K562 (cell line): ENCODE results near the gene BCAS4. TPM values are rescaled to one million over a fixed set of nuclear protein-coding genes. Genes with fewer than 3 reads are reported as not detected.

Experiments
- ATAC-seq: fragments of 200-7000 bp; cut with Tn5 transposase; 3 replicates; pipeline ENCODE4 v1.9.1; 2020; ENCODE audit warnings: moderate library complexity
- BruUV-seq: library from RNA; stranded (reverse); fragments of 400-500 nt; replicated peaks from 2 replicates; lab custom pipeline; 2021; lab: Mats Ljungman, UMichigan
- CTCF ChIA-PET: fragments of 300-600 bp; formaldehyde crosslinking; extraction: SDS; loops from one replicate; lab custom pipeline; 2021; ENCODE audit warnings: low intra/inter-chr PET ratio; lab: Yijun Ruan, JAX
- POLR2A ChIA-PET: fragments of 300-600, 350-650 bp; sonication (Branson Sonifier 250); formaldehyde crosslinking; extraction: SDS; loops from one replicate; lab custom pipeline; 2021; ENCODE audit warnings: antibody characterized with exemption, inconsistent platforms; lab: Yijun Ruan, JAX
- DNase-seq, 4 experiments: peaks; one replicate each; pipeline versions ENCODE4 v3.0.0 to v3.0.0-alpha.2; 2011 to 2018; ENCODE audit warnings: low spot score in 3 of 4, mixed read lengths in 3 of 4; ENCODE audit errors: extremely low read depth in 1 of 4
- FAIRE-seq: peaks from 2 replicates; lab custom pipeline; 2011; peaks lifted over from hg19 to GRCh38; lab: Jason Lieb, UNC
- H2AFZ ChIP-seq: 2 replicates; pipeline ENCODE4 v1.6.0; 2011; ENCODE audit warnings: low read depth, low read length, control low read depth, inconsistent platforms
- H3K27ac ChIP-seq: fragments of 200-600 bp; 3 replicates; pipeline ENCODE4 v1.8.0; 2011; ENCODE audit warnings: low read depth, mild to moderate bottlenecking, control low read depth, inconsistent platforms, low read length, moderate library complexity, mixed read lengths; ENCODE audit errors: extremely low read depth
- H3K27me3 ChIP-seq, 2 experiments: fragments of 300-600 bp in 1 of 2; 2 replicates in 1 of 2; 3 replicates in 1 of 2; pipeline versions ENCODE4 v1.6.0 to v1.8.0; 2011; ENCODE audit warnings: inconsistent platforms in 2 of 2, low read length in 2 of 2, mild to moderate bottlenecking in 1 of 2, mixed read lengths in 1 of 2, moderate library complexity in 1 of 2; ENCODE audit not compliant: control insufficient read depth in 2 of 2, insufficient read depth in 2 of 2
- H3K36me3 ChIP-seq: fragments of 300-600 bp; 3 replicates; pipeline ENCODE4 v1.8.0; 2011; ENCODE audit warnings: mild to moderate bottlenecking, low read length, inconsistent platforms; ENCODE audit not compliant: control insufficient read depth, insufficient read depth
- H3K4me1 ChIP-seq, 2 experiments: fragments of 200-600 bp in 1 of 2; replicated peaks in 1 of 2; 2 replicates in 1 of 2; 3 replicates in 1 of 2; pipeline versions ENCODE4 v1.5.1 to v1.8.0; 2011; ENCODE audit warnings: inconsistent platforms in 2 of 2, low read length in 2 of 2, mild to moderate bottlenecking in 1 of 2, mixed read lengths in 1 of 2, moderate library complexity in 1 of 2; ENCODE audit not compliant: control insufficient read depth in 2 of 2, insufficient read depth in 2 of 2
- H3K4me2 ChIP-seq: 2 replicates; pipeline ENCODE4 v1.6.1; 2011; ENCODE audit warnings: low read length, control low read depth, inconsistent platforms, mixed read lengths; ENCODE audit not compliant: insufficient read depth
- H3K4me3 ChIP-seq: fragments of 200-600 bp; sonication (generic), shearing (Covaris generic); 2 replicates; pipeline ENCODE4 v1.5.1; 2016; ENCODE audit warnings: control low read depth, inconsistent platforms
- H3K79me2 ChIP-seq: fragments of 200-600 bp; 3 replicates; pipeline ENCODE4 v1.8.0; 2011; ENCODE audit warnings: low read length, inconsistent platforms; ENCODE audit not compliant: control insufficient read depth, insufficient read depth
- H3K9ac ChIP-seq, 2 experiments: 2 replicates each; pipeline versions ENCODE4 v1.6.0 to v1.6.1; 2011; ENCODE audit warnings: low read depth in 2 of 2, low read length in 2 of 2, control low read depth in 1 of 2, inconsistent platforms in 1 of 2, mild to moderate bottlenecking in 1 of 2, mixed read lengths in 1 of 2; ENCODE audit not compliant: insufficient read depth in 1 of 2
- H3K9me1 ChIP-seq: one replicate; pipeline ENCODE4 v1.6.0; 2011; ENCODE audit warnings: inconsistent platforms, mild to moderate bottlenecking, low read length, moderate library complexity; ENCODE audit not compliant: control insufficient read depth, insufficient read depth
- H3K9me3 ChIP-seq: replicated peaks from 2 replicates; pipeline ENCODE4 v1.5.1; 2011; ENCODE audit warnings: low read depth, low read length, inconsistent platforms; ENCODE audit not compliant: control insufficient read depth, insufficient read depth
- H4K20me1 ChIP-seq: replicated peaks from 2 replicates; pipeline ENCODE4 v1.6.1; 2011; ENCODE audit warnings: low read length, inconsistent platforms, mixed read lengths; ENCODE audit not compliant: control insufficient read depth, insufficient read depth
- CTBP1 ChIP-seq: fragments of 450-650 bp; IDR thresholded peaks from 2 replicates; pipeline ENCODE4 v1.6.1; 2016; ENCODE audit warnings: borderline replicate concordance
- DMBX1 ChIP-seq: fragments of 250-450 bp; sonication (Bioruptor Pico); IDR thresholded peaks from 2 replicates; pipeline ENCODE4 v1.8.0; 2022; ENCODE audit warnings: inconsistent platforms, mild to moderate bottlenecking, moderate library complexity, borderline replicate concordance
- MYBL2 ChIP-seq, 2 experiments: fragments of 450-650 bp in 1 of 2; sonication (generic) in 1 of 2; formaldehyde crosslinking in 1 of 2; IDR thresholded peaks; 2 replicates each; pipeline versions ENCODE4 v1.6.1 to v1.8.1; 2017 to 2022; ENCODE audit warnings: borderline replicate concordance in 1 of 2, inconsistent platforms in 1 of 2, low read depth in 1 of 2, mild to moderate bottlenecking in 1 of 2, missing genetic modification reagents in 1 of 2, moderate library complexity in 1 of 2
- NFXL1 ChIP-seq: fragments of 450-650 bp; formaldehyde crosslinking; IDR thresholded peaks from 2 replicates; pipeline ENCODE4 v1.4.0; 2021; ENCODE audit warnings: mild to moderate bottlenecking
- RFX7 ChIP-seq: fragments of 250-450 bp; sonication (Bioruptor Pico); IDR thresholded peaks from 2 replicates; pipeline ENCODE4 v1.5.1; 2021; ENCODE audit warnings: mild to moderate bottlenecking
- SIRT6 ChIP-seq: IDR thresholded peaks from one replicate; pipeline ENCODE4 v1.6.1; 2012; ENCODE audit warnings: low read depth, mild to moderate bottlenecking, control low read depth, inconsistent platforms, low read length, moderate library complexity
- SPI1 ChIP-seq: IDR thresholded peaks from 2 replicates; pipeline ENCODE4 v1.6.1; 2011; ENCODE audit warnings: low read depth, low read length, control low read depth, borderline replicate concordance
- TAF15 ChIP-seq: fragments of 200-400 bp; formaldehyde crosslinking; IDR thresholded peaks from 2 replicates; pipeline ENCODE4 v1.6.1; 2017; ENCODE audit warnings: mild to moderate bottlenecking, low read depth, low read length, moderate library complexity
- ZNF239 ChIP-seq: fragments of 250-450 bp; sonication (Bioruptor Pico); IDR thresholded peaks from 2 replicates; pipeline ENCODE4 v1.4.0; 2020; ENCODE audit warnings: mild to moderate bottlenecking
- ZNF407 ChIP-seq: fragments of 450-650 bp; IDR thresholded peaks from 2 replicates; pipeline ENCODE4 v1.6.1; 2016; ENCODE audit warnings: low read depth
- ZNF41 ChIP-seq: fragments of 250-450 bp; sonication (Bioruptor Pico); conservative IDR thresholded peaks from 2 replicates; pipeline ENCODE4 v1.4.0; 2020; ENCODE audit warnings: mild to moderate bottlenecking
- ZNF668 ChIP-seq: fragments of 250-450 bp; sonication (Bioruptor Pico); IDR thresholded peaks from 2 replicates; pipeline ENCODE4 v1.8.0; 2022; ENCODE audit warnings: mild to moderate bottlenecking, inconsistent platforms
- WGBS: fragments of 100-300 bp; shearing (Covaris generic); methylation state at CpG from one replicate; pipeline ENCODE4 v1.1.6; 2016; ENCODE audit warnings: low coverage, mixed read lengths; ENCODE audit not compliant: insufficient coverage; ENCODE audit errors: missing lambda C conversion rate; 5-methylcytosine and 5-hydroxymethylcytosine counted together
- in situ Hi-C: fragments of 300-500 bp; cut with MboI; formaldehyde crosslinking; loops from 4 replicates; pipeline ENCODE4 v1.15.0; 2018; ENCODE audit warnings: inconsistent platforms, mixed read lengths
- intact Hi-C: fragments of 100-400 bp; cut with micrococcal nuclease; formaldehyde crosslinking; loops from 2 replicates; pipeline ENCODE4 v1.14.2; 2022
- polyA plus RNA-seq, 8 experiments: library from polyadenylated mRNA; depleted of rRNA in 4 of 8; stranded (reverse) in 5 of 8; unstranded in 3 of 8; fragments of >200 nt; fragmentation: Nextera tagmentation in 2 of 8; fragmentation: Illumina TruSeq in 1 of 8; extraction: Ambion mirVana in 2 of 8; extraction: Trizol in 1 of 8; gene quantifications; 2 replicates each; pipeline versions ENCODE4 v1.2.1 to v1.2.3, GENCODE V29; 2011 to 2014; ENCODE audit warnings: inconsistent platforms in 1 of 8, missing spikeins in 1 of 8
- total RNA-seq, 7 experiments: library from RNA; depleted of rRNA in 6 of 7; stranded (reverse); fragments of >200 nt in 6 of 7; fragmentation: Illumina TruSeq in 2 of 7; extraction: Trizol in 2 of 7; gene quantifications; 2 replicates each; pipeline versions ENCODE4 v1.2.1 to v1.2.3, GENCODE V29; 2011 to 2021; ENCODE audit warnings: low replicate concordance in 1 of 7

The BCAS4 gene
- total and polyA plus RNA-seq, 9 of the 15 experiments (the other 6 are each of a cell fraction or from before 2014, with no cell fraction given) = 0.15 to 2.3 (median 0.47) TPM

- BruUV-seq = no TSS peak
These were observed 47.6 kb upstream of the BCAS4 start for GRCh38 chr20:50747275-50747674.

More at GRCh38 chr20:50747275-50747674, 47.6 kb upstream of the BCAS4 start:
- no peak for DNase-seq
- Histone ChIP-seq H3K9me3 (no peaks in the 10 kb centered on the region), H3K4me1 (peaks cover 13 to 17% of the 10 kb centered on the region in 2 experiments; a peak in 4 of 5 replicates), H3K36me3 (peaks cover 71% of the 10 kb centered on the region), H2AFZ (no peak overlapping the region), H4K20me1 (no peaks in the 10 kb centered on the region; the same call in 1 of the 2 replicates), H3K9ac (no peak overlapping the region), H3K27me3 (no peaks in the 10 kb centered on the region), H3K4me3 (no peak overlapping the region), H3K27ac (no peak overlapping the region), H3K4me2 (no peak overlapping the region), H3K79me2 (peaks cover 46% of the 10 kb centered on the region), H3K9me1 (no peaks in the 10 kb centered on the region)
- ChIA-PET POLR2A (no interaction called here), CTCF (no interaction called here)
- in situ Hi-C loops (no loop called here), intact Hi-C loops (no loop called here)
- no peak for FAIRE-seq
- WGBS = 85% methylated on average over 2 of the region's 2 CpGs
- no peak for ATAC-seq
- TF ChIP-seq CTBP1 = no peak
- TF ChIP-seq MYBL2 (IDR thresholded peaks at IDR 0.05; ENCODE audit: low read depth) = no peak
- no peak for TF ChIP-seq MYBL2 (CRISPR knock-in tag; IDR thresholded peaks at IDR 0.05; ENCODE audit: borderline replicate concordance)
- TF ChIP-seq ZNF239 = no peak
- no peak for TF ChIP-seq ZNF407
- TF ChIP-seq NFXL1 (CRISPR knock-in tag) = no peak
- TF ChIP-seq TAF15 = no peak
- TF ChIP-seq DMBX1 (CRISPR knock-in tag) = no peak
- TF ChIP-seq ZNF41 = no peak
- TF ChIP-seq RFX7 (CRISPR knock-in tag) = no peak
- no peak for TF ChIP-seq ZNF668 (CRISPR knock-in tag)
- no peak for TF ChIP-seq SPI1
- no peak for TF ChIP-seq SIRT6
